Measurements from ENCODE around the gene IRF4.
"Not testable (repeated sequence)": the region's sequence is repeated elsewhere in the genome, so short reads cannot be mapped to it uniquely, and the experiment has no call there.

The IRF4 gene

DNA sequence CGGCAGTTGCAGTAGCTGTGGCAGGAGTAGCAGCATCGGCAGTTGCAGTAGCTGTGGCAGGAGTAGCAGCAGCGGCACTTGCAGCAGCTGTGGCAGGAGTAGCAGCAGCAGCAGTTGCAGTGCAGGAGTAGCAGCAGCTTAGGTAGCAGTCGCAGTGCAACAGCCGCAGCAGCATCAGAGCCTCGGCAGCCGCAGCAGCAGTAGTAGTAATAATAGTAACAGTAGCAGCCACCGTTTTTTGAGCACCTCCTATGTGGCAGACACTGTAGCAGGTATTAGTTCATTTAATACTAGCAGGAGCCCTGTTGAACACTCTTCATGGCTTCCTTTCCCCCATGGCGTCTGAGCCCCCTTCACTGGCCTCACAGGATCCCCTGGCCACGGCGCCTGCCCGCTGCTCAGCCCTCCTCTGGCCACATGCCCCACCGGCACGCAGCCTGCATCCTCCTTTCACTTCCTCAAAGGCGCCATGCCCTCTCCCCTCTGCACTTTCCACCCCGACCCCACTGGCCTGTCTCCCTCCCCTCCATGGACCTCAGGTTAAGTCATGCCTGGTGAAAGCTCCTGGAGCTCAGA is 19.1 kb upstream of the IRF4 start:
- H3K4me3 ChIP-seq (replicated peaks; ENCODE audit: low read depth, low read length) = no peak overlapping the region
- DNase-seq (ENCODE audit: extremely low read depth, low read depth) = no peak
- TF ChIP-seq CTCF (IDR thresholded peaks at IDR 0.05; ENCODE audit: low read depth, low read length, missing control alignments) = no peak

GRCh38 chr6:373031-373430 is 18.5 kb upstream of the IRF4 start:
- H3K4me3 ChIP-seq (replicated peaks; ENCODE audit: low read depth, low read length) = no peak overlapping the region
- no peak for DNase-seq (ENCODE audit: extremely low read depth, low read depth)
- TF ChIP-seq CTCF (IDR thresholded peaks at IDR 0.05; ENCODE audit: low read depth, low read length, missing control alignments) = no peak

- H3K4me3 ChIP-seq (replicated peaks; ENCODE audit: low read depth, low read length) = no peak overlapping the region
- DNase-seq (ENCODE audit: extremely low read depth, low read depth) = no peak
- TF ChIP-seq CTCF (IDR thresholded peaks at IDR 0.05; ENCODE audit: low read depth, low read length, missing control alignments) = no peak
These were observed 17.5 kb upstream of the IRF4 start for GRCh38 chr6:373773-374724.

- H3K4me3 ChIP-seq (replicated peaks; ENCODE audit: low read depth, low read length) = no peak overlapping the region
- no peak for TF ChIP-seq CTCF (IDR thresholded peaks at IDR 0.05; ENCODE audit: low read depth, low read length, missing control alignments)
- no peak for DNase-seq (ENCODE audit: extremely low read depth, low read depth)
These were observed 16.6 kb upstream of the IRF4 start for GRCh38 chr6:374956-375355.

DNA sequence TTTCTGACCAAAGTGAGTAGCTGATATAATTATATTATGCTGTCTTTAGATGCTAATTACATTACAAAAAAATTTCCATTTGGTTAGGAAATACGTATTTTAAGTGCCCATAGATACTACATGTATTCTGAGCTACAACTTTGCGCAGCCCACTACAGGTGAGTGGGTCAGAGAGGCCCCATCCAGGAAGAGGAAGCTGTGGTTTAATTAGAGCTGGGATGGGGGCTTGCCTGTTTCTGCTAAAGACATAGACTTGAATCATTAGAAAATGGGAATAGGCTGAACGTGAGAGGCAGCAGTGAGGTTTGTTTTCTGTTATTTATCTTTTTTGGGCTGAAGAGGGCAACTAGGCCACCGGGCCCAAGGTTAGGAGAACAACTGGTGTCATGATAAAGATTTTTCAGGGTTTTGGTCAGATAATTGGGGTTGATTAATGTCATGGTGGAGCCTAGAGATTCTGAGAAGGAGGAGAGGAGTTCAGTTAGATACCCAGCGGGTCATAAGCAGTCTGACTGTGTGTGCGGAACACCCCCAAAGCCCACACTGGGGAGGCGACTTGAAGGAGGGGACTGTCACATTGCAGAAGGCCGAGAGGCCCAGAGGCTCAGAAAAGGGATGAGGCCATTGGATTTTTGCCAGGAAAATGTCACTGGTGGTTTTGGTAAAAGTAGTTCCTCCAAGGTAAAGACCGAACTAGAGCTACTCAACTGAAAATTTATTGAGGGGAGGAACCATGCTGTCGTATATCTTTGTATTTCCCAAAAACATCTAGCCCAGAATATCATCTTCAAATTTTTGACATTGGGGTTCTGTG is 14.5 kb upstream of the IRF4 start:
- DNase-seq (ENCODE audit: extremely low read depth, low read depth) = no peak
- TF ChIP-seq CTCF (IDR thresholded peaks at IDR 0.05; ENCODE audit: low read depth, low read length, missing control alignments) = no peak
- no peak overlapping the region for H3K4me3 ChIP-seq (replicated peaks; ENCODE audit: low read depth, low read length)

DNA sequence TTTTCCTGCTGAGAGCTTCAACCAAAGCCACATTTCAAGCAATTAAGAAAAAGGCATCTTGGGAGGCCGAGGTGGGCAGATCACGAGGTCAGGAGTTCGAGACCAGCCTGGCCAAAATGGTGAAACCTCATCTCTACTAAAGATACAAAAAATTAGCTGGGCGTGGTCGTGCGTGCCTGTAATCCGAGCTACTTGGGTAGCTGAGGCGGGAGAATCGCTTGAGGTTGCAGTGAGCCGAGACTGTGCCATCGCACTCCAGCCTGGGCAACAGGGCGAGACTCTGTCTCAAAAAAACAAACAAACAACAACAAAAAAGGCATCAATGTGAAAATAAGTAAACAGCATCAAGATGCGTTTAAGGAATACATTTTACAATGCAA is 13.9 kb upstream of the IRF4 start:
- not testable (repeated sequence) for DNase-seq (ENCODE audit: extremely low read depth, low read depth); H3K4me3 ChIP-seq (replicated peaks; ENCODE audit: low read depth, low read length)

Measured in HFF-Myc (cell line).